HUES48 (cell line): ENCODE data around the gene EVI5.

ENCODE experiments used
- H3K27ac ChIP-seq: one replicate; pipeline ENCODE4 v1.7.0; 2013; ENCODE audit warnings: low read depth, low read length, inconsistent platforms
- H3K27me3 ChIP-seq: 2 replicates; pipeline ENCODE4 v1.6.1; 2013; ENCODE audit warnings: mild to moderate bottlenecking, low read length; ENCODE audit not compliant: control insufficient read depth, insufficient read depth
- H3K36me3 ChIP-seq: 2 replicates; pipeline ENCODE4 v1.6.1; 2013; ENCODE audit warnings: low read length; ENCODE audit not compliant: control insufficient read depth, insufficient read depth
- H3K4me1 ChIP-seq: 2 replicates; pipeline ENCODE4 v1.6.1; 2013; ENCODE audit warnings: mild to moderate bottlenecking, low read length; ENCODE audit not compliant: control insufficient read depth, insufficient read depth
- H3K4me3 ChIP-seq: 2 replicates; pipeline ENCODE4 v1.5.1; 2013; ENCODE audit warnings: mild to moderate bottlenecking, low read depth, low read length
- H3K9ac ChIP-seq: 2 replicates; pipeline ENCODE4 v1.6.1; 2013; ENCODE audit warnings: mild to moderate bottlenecking, low read depth, low read length, moderate library complexity
- H3K9me3 ChIP-seq: 2 replicates; pipeline ENCODE4 v1.6.1; 2013; ENCODE audit warnings: low read length; ENCODE audit not compliant: control insufficient read depth, insufficient read depth

The EVI5 gene

DNA sequence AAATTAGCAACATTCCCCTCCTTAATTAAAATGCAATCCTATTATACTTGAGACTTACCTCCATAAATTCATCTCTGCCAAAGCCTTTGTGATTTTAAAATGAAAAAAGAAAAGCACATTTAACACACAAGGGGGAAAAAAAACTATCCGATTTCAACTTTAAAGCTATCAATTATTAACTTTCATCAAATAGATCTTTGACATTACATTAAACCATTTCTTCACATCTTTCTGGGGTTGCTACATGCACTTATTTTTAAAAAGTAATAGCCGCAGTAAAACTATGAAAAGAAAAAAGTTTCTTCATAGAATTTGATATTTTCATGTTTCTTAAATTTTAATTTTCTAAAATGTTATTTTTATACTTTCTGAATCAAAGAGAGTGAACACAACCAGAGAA lies 71.0 kb downstream of the EVI5 start:
- Histone ChIP-seq H3K9me3 (no peaks in the 10 kb centered on the region), H3K27me3 (no peaks in the 10 kb centered on the region), H3K4me1 (peaks cover 10% of the 10 kb centered on the region), H3K36me3 (no peaks in the 10 kb centered on the region), H3K27ac (no peak overlapping the region), H3K4me3 (no peak overlapping the region), H3K9ac (no peak overlapping the region)

DNA sequence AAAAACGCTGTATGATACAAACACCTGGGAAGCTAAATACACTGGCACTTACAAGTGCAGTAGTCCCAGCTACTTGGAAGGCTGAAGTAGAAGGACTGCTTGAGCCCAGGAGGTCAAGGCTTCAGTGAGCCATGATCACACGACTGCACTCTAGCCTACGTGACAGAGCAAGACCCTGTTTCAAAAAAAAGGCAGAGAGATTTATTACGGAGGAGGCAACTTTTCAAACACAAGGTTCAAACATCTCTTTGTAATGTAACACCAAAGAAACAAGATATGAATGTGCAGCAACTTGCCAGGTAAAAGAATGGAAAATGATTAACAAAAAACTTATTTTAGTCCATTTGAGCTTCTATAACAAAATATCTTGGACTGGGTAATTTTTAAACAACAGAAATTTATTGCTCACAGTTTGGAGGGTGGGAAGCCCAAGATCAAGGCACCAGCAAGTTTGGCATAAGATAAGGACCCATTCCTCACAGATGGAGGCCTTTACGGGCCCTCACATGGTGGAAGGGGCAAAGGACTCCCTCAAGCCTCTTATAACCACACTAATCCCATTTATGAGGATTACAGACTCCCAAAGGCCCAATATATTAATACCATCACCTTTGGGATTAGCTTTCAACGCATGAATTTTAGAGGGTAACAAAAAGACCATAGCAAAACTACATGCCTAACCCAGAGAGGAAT lies 73.3 kb downstream of the EVI5 start:
- Histone ChIP-seq H3K36me3 (no peaks in the 10 kb centered on the region), H3K9ac (peak overlapping the region; percentile 7; the same call in 1 of the 2 replicates), H3K27me3 (no peaks in the 10 kb centered on the region), H3K4me1 (peaks cover 11% of the 10 kb centered on the region), H3K9me3 (no peaks in the 10 kb centered on the region), H3K4me3 (no peak overlapping the region), H3K27ac (no peak overlapping the region)

DNA sequence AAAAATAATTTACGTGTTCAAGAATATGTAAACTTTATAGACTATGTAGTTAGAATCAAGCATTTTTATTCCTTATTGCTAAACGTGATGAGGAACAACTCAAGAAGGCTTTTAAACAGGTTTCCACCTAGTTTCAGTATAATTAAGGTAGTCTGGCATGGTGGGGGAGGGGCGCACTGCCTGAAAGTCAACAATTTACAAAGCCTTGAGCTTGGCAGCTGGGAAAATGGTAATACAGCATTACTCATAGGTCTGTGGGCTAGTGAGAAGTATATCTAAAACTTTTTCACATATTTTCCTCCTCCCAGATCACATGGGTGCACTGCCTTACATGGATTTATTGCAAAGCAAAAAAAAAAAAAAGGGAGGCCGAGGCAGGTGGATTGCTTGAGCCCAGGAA lies 75.2 kb downstream of the EVI5 start:
- H3K4me3 ChIP-seq = no peak overlapping the region

DNA sequence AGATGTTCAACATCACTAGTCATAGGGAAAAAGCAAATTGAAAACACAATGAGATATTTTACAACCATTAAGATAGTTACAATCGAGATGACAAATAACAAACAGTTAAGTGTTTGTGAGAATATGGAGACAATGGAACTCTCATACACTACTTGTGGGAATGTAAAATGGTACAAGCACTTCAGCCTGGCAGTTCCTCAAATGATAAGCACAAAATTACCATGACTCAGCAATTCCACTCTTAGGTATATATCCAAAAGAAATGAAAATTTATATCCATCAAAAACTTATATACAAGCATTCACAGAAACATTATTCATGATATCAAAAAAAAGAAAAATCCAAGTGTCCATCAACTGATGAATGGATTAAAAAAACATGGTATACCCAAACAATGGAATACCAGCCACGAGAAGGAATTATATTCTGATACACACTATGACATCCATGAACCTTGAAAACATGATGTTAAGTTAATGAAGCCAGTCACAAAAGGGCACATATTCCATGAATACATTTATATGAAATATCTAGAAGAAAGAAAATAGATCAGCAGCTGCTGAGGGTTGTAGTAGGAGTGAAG lies 76.4 kb downstream of the EVI5 start:
- no peak overlapping the region for H3K4me3 ChIP-seq
- H3K4me1 ChIP-seq = peaks cover 24% of the 10 kb centered on the region
- H3K27ac ChIP-seq = no peak overlapping the region
- H3K9ac ChIP-seq = no peak overlapping the region
- H3K9me3 ChIP-seq = no peaks in the 10 kb centered on the region
- no peaks in the 10 kb centered on the region for H3K36me3 ChIP-seq
- H3K27me3 ChIP-seq = no peaks in the 10 kb centered on the region

More for the DNA sequence above, 75.2 kb downstream of the EVI5 start:
- H3K27me3 ChIP-seq = no peaks in the 10 kb centered on the region
- peaks cover 24% of the 10 kb centered on the region for H3K4me1 ChIP-seq
- no peak overlapping the region for H3K9ac ChIP-seq
- no peak overlapping the region for H3K27ac ChIP-seq
- H3K36me3 ChIP-seq = no peaks in the 10 kb centered on the region
- H3K9me3 ChIP-seq = no peaks in the 10 kb centered on the region

DNA sequence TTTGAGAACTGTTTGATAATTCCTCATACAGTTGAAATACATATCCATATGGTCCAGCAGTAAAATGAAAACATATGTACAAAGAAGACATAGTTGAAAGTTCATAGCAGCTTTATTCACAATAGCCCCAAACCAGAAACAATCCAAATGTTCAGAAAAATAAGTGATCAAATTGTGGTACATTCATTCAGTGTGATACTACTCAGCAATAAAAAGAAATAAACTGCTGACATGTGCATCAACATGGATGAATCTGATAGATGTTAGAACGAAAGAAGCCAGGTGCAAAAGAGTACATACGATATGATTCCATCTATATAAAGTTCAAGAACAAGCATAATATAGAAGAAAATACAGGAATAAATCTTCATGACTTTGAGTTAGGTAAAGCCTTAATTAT lies 77.2 kb downstream of the EVI5 start:
- Histone ChIP-seq H3K9ac (no peak overlapping the region), H3K27ac (no peak overlapping the region), H3K4me3 (no peak overlapping the region), H3K9me3 (no peaks in the 10 kb centered on the region), H3K36me3 (no peaks in the 10 kb centered on the region), H3K4me1 (peaks cover 24% of the 10 kb centered on the region), H3K27me3 (no peaks in the 10 kb centered on the region)

DNA sequence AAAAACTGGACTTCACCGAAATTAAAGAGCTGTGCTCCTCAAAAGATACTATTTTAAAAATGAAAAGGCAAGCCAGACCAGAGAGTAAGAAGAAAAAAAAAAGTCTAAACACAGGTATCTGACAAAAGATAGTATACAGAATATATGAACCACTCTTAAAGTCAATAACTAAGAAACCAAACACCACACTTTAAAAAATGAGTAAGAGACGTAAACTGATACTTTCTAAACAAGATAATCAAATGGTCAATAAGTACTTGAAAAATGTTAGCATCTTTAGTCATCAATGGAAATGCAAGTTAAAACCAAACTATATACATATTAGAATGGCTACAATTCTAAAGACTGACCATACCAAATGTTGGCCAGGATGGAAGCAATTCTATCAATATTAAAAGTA lies 77.6 kb downstream of the EVI5 start:
- H3K9me3 ChIP-seq = no peaks in the 10 kb centered on the region

DNA sequence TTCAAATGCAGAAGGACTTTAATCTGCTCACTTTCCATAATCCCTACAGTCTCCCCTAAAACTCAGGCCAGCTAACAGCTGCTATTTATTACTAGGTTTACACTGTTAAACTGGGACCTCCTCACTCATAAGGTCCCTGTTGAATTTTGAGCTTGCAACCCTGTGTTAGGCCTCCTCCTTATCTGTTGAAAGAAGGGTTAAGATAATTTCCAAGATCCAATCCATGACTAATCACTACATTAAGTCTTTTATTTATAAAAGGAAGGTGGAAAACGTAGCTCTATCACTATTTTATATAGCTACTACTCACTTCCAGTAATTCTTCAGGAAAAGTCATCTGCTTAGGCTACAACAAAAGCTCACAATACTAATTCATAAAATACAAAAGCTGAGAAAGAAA lies 79.5 kb downstream of the EVI5 start:
- peak overlapping the region; percentile 30 for H3K27ac ChIP-seq
- no peak overlapping the region for H3K4me3 ChIP-seq
- H3K4me1 ChIP-seq = peaks cover 24% of the 10 kb centered on the region
- H3K36me3 ChIP-seq = no peaks in the 10 kb centered on the region
- H3K9ac ChIP-seq = no peak overlapping the region
- H3K9me3 ChIP-seq = no peaks in the 10 kb centered on the region
- no peaks in the 10 kb centered on the region for H3K27me3 ChIP-seq

More for the DNA sequence above, 77.6 kb downstream of the EVI5 start:
- H3K4me1 ChIP-seq = peaks cover 24% of the 10 kb centered on the region
- no peak overlapping the region for H3K9ac ChIP-seq
- no peaks in the 10 kb centered on the region for H3K36me3 ChIP-seq
- no peak overlapping the region for H3K4me3 ChIP-seq
- H3K27ac ChIP-seq = no peak overlapping the region
- no peaks in the 10 kb centered on the region for H3K27me3 ChIP-seq

DNA sequence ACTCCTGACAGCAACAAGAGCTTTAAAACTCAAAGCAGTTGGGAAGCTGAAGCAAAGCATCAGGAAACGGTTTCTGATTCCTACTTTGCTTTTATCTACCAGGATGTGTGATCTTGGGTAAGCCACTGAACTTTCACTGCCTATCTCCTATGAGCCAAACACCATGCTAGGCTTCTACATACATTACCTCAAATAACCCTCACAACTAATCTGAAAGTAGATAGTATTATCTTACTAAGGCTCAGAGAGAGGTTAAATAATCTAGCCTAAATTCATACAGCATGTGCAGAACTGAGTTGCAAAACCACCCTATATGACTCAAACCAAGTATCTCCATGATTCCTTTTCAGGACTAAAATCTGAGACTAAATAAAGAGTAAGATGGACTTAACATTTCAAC lies 83.8 kb downstream of the EVI5 start:
- no peak overlapping the region for H3K4me3 ChIP-seq
- peaks cover 9% of the 10 kb centered on the region for H3K4me1 ChIP-seq

DNA sequence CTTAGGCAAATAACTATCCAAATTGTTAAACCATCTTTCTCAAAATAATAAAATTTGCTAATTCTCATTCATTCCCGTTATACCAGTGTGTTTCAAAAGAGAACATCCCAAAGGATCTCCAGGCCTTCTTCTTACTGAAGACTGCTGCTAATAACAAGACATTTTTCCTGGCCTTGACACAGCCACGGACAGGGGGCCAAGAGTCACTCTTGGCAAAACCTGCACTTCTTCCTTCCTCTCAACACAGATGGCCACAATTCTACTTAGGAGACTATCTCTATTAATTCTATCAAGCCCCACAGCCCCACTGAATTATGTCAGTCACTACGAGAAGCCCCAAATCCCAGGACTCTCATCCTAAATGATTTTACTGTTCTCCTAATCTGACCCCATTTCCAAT lies 86.0 kb downstream of the EVI5 start:
- no peaks in the 10 kb centered on the region for H3K9me3 ChIP-seq
- H3K27me3 ChIP-seq = no peaks in the 10 kb centered on the region
- H3K4me1 ChIP-seq = no peaks in the 10 kb centered on the region
- no peak overlapping the region for H3K9ac ChIP-seq
- no peaks in the 10 kb centered on the region for H3K36me3 ChIP-seq
- no peak overlapping the region for H3K4me3 ChIP-seq
- no peak overlapping the region for H3K27ac ChIP-seq

More for the DNA sequence above, 83.8 kb downstream of the EVI5 start:
- Histone ChIP-seq H3K27ac (no peak overlapping the region), H3K27me3 (no peaks in the 10 kb centered on the region), H3K9me3 (no peaks in the 10 kb centered on the region), H3K36me3 (no peaks in the 10 kb centered on the region), H3K9ac (no peak overlapping the region)

DNA sequence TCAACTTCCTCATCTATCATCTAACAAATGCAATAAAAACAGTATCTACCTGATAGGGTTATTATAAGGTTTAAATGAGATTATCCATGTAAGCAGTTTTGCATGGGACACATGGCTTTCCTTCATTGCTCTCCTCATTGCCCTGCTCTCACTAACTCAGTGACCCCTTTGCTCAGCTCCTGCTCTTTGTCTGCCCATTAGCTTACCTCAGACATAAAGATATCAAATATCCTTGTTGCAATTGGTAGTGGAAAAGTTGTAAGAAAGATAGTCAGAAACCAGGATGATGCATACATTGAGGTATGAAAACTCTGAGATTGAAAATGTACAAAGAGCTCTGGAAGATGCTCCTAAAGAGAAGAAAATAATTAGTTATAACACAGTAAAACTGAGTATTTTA lies 89.8 kb downstream of the EVI5 start:
- Histone ChIP-seq H3K27ac (no peak overlapping the region), H3K9me3 (no peaks in the 10 kb centered on the region), H3K9ac (no peak overlapping the region), H3K36me3 (peaks cover 6% of the 10 kb centered on the region; the same call in 1 of the 2 replicates), H3K27me3 (no peaks in the 10 kb centered on the region), H3K4me3 (no peak overlapping the region), H3K4me1 (no peaks in the 10 kb centered on the region)

DNA sequence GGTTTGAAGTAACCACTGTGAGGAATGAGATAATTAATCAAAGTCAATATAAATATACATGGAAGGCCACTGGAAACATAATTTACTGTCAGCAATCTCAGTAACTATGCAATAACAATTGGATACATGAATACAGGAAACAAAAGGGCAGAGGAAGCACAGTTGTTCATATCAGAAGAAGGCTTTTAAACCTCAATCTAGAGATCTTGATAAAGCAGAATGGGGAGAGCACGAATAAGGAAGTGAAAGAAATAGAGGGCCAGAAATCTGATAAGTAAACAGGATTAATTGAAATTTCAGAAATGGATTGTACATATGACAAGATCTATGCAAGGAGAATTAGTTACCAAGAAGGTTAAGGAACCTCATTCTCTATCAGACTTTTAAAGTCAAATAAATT lies 93.0 kb downstream of the EVI5 start:
- H3K4me1 ChIP-seq = no peaks in the 10 kb centered on the region
- no peaks in the 10 kb centered on the region for H3K9me3 ChIP-seq
- H3K36me3 ChIP-seq = peaks cover 6% of the 10 kb centered on the region; the same call in 1 of the 2 replicates
- no peaks in the 10 kb centered on the region for H3K27me3 ChIP-seq
- no peak overlapping the region for H3K27ac ChIP-seq
- no peak overlapping the region for H3K9ac ChIP-seq
- no peak overlapping the region for H3K4me3 ChIP-seq
